NOMO-1 (cell line): ENCODE measurements around the gene APLNR.

Experiments used
- DNase-seq, 2 experiments: peaks; one replicate each; lab custom pipeline; 2025; ENCODE audit not compliant: unreplicated experiment in 2 of 2; lab: John Stamatoyannopoulos, UW

APLNR gene

DNA sequence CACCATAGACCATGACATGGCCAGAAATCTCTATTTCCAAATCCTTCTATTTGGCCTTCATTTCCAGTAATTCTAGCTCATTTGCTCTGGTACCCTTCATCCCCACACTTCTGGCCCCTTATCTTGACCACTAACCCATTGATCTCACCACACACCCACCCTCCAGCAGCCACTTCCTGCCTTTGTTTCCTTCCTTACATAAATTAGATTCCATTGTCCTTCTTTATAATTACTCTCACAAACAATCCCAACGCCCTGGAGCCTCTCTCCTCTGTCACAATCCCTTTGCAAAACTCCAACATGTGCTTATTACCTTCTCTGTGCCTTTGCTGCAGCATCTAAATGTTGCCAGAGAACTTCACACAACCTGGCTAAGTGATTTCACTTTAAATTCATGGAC lies 14.8 kb downstream of the APLNR start:
- no peak for DNase-seq

DNA sequence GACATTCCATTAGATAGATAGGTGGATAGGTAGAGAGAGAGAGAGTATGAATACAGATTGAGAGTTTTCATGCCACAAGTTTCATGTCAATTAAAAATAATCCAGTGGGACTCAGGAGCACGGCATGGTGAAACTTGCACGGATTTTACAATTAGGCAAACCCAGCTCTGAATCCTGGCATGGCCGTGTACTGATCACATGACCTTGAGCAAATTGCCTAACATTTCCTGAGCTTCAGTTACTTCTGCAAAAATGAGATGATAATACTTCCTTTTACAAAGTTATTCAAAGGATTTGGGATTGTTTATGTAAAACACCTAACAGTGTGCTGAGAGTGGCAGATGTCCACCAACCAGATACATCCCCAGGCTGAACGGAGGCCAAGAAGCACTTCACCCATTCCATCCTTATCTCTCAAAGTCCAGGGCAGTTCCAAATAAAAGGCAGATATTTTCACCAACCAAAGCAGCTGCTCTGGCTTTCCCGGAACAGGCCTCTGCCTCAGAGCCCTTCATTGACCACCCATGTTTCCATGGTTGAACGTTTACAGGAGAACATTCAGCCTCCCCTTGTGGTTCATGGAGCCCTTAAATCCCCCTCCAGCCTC lies 17.9 kb downstream of the APLNR start:
- peak; percentile 68 to 72 for DNase-seq

DNA sequence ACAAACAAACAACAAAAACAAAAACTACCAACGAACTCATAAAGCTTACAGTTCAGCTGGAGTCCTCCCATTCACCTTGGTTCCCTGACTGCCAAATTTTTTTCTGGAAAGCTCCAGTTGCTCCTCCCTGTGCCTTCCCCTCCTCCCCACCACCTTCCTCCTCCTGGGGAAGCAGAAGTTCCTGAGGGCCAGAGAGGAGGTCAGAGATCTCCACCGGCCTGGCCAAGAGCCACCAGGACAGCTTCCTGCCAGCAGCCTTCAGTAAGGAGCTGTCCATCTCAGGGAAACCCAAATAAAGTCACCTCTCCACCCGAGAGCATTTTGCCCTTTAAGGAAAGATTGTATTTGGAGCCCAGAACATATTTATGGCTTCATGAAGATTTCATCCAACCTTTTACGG lies 20.0 kb downstream of the APLNR start:
- DNase-seq: no peak

GRCh38 chr11:57216463-57216862 lies 20.6 kb downstream of the APLNR start:
- DNase-seq: no peak

- DNase-seq: no peak
Observed at GRCh38 chr11:57214494-57214893, 22.6 kb downstream of the APLNR start.

GRCh38 chr11:57214098-57214417 lies 23.0 kb downstream of the APLNR start:
- DNase-seq: no peak

DNA sequence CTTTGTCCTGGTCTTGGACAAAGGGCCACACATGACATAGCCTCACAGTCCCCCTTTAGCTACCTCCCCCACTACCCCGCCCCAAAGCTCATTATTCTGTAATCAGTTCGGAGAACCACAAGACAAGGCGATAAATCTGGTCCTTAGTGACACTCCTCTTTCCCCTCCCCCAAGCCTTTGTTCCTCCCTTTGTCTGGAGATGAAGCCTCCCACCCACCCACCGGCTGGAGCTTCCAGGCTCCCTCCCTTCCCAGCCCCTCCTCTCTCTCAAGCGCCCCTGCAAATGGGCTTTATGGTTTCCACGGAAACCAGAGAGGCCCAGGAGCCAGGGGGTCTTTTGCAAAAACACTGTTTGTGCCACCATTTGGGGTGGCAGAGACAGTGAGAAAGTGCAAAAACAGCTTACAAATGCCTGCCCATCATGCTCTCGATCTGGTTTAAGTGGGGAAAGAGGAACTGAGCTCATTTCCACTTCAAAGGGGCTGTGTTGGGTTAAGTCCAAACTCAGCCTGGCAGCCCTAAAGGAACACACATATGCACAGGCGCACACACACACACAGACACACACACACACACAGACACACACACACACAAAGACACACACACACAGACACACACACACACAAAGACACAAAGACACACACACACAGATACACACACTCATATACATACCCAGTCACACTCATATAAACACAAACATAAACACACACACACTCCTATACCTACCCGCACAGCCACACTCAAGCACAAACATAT lies 23.5 kb downstream of the APLNR start:
- DNase-seq: peak; percentile 70 to 76

GRCh38 chr11:57210781-57211180 lies 26.3 kb downstream of the APLNR start:
- no peak for DNase-seq

DNA sequence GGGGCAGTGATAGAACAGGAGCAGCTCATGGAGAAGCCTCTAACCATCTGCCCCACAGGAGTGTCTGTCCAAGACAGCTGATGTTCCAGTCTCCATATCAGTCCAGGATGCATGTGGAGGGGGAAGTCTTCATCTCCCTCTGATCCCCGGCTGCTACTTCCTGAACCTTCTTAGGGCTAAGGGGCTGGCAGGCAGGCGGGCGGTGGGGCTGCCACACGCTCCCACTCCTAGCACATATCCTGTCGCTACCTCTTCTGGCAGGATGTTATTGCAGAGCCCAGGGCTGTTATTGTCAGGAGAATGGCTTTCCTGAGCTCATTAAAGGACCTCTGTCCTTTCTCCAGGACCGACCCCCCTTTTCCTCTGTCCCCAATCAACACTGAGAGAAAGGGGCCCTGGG lies 29.9 kb downstream of the APLNR start:
- DNase-seq: no peak

- DNase-seq: no peak
Observed at GRCh38 chr11:57205041-57205641, 31.9 kb downstream of the APLNR start.

- no peak for DNase-seq
Observed at GRCh38 chr11:57203882-57204480, 33.1 kb downstream of the APLNR start.

- DNase-seq: no peak
Observed at GRCh38 chr11:57203359-57203758, 33.7 kb downstream of the APLNR start.

DNA sequence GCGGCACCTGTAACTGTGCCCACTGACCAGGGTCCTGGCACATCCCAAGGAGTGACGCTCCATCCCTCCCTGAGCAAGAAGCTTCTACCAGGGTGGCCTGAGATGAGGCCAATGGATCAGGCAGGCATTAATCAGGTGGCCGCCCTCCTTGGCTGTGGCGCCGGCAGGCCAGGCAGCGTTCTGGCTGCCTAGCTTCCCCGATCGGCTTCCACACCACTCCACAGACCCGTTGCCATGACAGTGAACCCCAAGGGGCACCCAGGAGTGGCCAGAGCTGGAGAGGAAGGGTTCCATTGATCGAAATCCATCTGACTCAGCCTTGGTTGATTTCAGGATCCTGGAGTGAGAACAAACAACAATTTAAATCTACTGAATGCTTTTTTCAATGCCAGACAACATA lies 34.8 kb downstream of the APLNR start:
- DNase-seq: no peak

GRCh38 chr11:57200917-57201316 lies 36.1 kb downstream of the APLNR start:
- no peak for DNase-seq

- DNase-seq: no peak
Observed at GRCh38 chr11:57199330-57199729, 37.7 kb downstream of the APLNR start.

- DNase-seq: no peak
Observed at GRCh38 chr11:57197762-57198161, 39.3 kb downstream of the APLNR start.

GRCh38 chr11:57196596-57196995 lies 40.5 kb downstream of the APLNR start:
- DNase-seq: no peak

DNA sequence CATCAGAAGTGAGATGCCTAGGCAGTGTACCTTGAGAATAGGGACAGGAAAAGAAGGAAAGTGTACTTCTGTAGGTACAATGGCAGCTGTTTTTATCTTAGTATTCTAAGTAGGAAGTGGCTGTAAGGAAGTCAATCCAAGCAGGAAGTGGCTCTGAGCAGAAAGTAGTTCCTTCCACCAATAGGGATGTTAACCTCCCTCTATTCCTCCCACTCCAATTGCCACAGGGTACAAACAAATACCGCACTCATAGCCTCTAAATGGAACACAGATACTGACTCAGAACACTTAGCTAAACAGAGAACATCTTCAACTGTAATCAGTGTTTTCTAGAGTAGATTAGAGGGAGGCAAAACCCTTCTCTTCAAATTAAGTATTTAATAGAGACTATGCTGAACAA lies 44.7 kb downstream of the APLNR start:
- DNase-seq: no peak

DNA sequence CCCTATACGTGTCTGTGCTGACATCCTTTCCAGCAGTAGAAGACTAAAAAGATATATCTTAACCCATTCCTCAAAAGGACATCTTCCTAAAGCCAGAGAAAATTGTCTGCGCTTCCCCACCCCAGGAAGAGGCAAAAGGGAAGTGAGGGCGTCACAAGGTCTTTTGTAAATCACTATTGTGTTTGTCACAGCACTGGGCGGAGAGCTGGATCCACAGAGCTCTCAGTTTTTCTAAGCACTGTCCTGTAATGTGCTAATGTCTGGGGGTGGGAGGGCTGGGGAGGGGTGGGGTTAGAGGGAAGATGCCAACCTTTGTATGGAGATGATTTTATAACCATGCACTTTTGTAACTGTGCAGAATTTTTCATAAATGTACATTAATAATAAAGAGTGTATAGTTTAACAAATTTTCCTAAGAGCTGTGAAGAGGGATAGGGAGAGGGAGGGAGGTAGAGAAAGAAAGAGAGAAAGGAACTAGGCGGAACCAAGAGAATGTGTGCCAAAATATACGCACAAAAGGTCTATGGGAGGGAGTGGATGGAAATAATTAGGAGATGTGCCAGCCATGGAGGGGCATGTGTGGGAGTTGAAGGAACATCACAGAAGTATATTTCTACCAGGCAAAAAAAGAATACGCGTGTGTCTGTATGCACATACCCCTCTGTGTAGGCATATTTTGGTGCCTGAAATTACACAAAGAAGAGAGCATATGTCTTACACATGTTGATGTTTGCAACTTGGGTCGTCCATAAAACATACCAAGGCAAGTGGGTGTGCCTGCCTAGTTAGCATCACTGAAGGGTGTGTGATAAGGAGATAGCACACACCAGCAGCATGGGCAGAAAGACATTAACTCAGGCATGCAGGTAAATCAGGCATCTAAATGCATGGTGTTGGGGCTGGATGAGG lies 45.5 kb downstream of the APLNR start:
- DNase-seq: no peak

DNA sequence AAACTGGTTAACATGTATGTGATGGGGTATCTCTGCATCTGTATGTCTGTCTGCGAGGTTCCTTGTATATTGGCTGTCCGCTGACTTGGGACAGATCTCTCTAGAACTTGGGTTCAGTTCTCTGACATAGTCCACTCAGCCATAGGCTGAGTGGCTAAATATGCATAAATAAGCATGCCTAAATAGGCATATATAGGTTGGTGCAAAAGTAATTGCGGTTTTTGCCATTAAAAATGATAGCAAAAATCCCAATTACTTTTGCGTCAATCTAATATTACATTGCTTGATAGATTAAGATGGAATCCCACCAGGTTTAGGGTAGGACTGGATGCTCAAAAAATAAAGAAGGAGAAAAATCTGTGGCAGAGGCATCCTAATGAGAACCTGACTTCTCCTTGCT lies 46.5 kb downstream of the APLNR start:
- DNase-seq: no peak
